Trophoblast cell (in vitro differentiated cells and primary cell): Measurements from ENCODE around the gene MTCH2.
A peak's percentile ranks its signal among the peaks of the same experiment; 100 is the strongest.

Experiments used
- DNase-seq, 2 donors: peaks; one replicate each; pipeline ENCODE4 v3.0.0-alpha.2; 2016
- H2AFZ ChIP-seq: 2 replicates; pipeline ENCODE4 v1.6.1; 2013; ENCODE audit warnings: low read length, moderate library complexity, mild to moderate bottlenecking; ENCODE audit not compliant: insufficient read depth, poor library complexity
- H2AK5ac ChIP-seq: 2 replicates; pipeline ENCODE4 v1.6.1; 2013; ENCODE audit warnings: mild to moderate bottlenecking, low read length
- H2BK120ac ChIP-seq: 2 replicates; pipeline ENCODE4 v1.6.1; 2013; ENCODE audit warnings: low read length, mild to moderate bottlenecking, moderate library complexity; ENCODE audit not compliant: insufficient read depth, poor library complexity
- H2BK12ac ChIP-seq: 2 replicates; pipeline ENCODE4 v1.6.1; 2013; ENCODE audit warnings: mild to moderate bottlenecking, low read length, moderate library complexity
- H2BK5ac ChIP-seq: 2 replicates; pipeline ENCODE4 v1.6.1; 2013; ENCODE audit warnings: low read length, low read depth, moderate library complexity, mild to moderate bottlenecking; ENCODE audit not compliant: poor library complexity
- H3K14ac ChIP-seq: 2 replicates; pipeline ENCODE4 v1.6.1; 2013; ENCODE audit warnings: mild to moderate bottlenecking, low read length
- H3K18ac ChIP-seq: 2 replicates; pipeline ENCODE4 v1.6.1; 2013; ENCODE audit warnings: mild to moderate bottlenecking, low read length
- H3K23ac ChIP-seq: 2 replicates; pipeline ENCODE4 v1.6.1; 2013; ENCODE audit warnings: low read length
- H3K27ac ChIP-seq: 2 replicates; pipeline ENCODE4 v1.5.1; 2013; ENCODE audit warnings: low read depth, mild to moderate bottlenecking, inconsistent platforms, low read length, moderate library complexity
- H3K27me3 ChIP-seq: 2 replicates; pipeline ENCODE4 v1.6.1; 2013; ENCODE audit warnings: inconsistent platforms, mild to moderate bottlenecking, low read length, moderate library complexity; ENCODE audit not compliant: insufficient read depth
- H3K36me3 ChIP-seq, 2 experiments: 1 replicate in 1 of 2; 2 replicates in 1 of 2; pipeline ENCODE4 v1.6.1; 2013; ENCODE audit warnings: low read length in 2 of 2, mild to moderate bottlenecking in 2 of 2, moderate library complexity in 1 of 2; ENCODE audit not compliant: insufficient read depth in 2 of 2, control insufficient read depth in 1 of 2
- H3K4ac ChIP-seq: 2 replicates; pipeline ENCODE4 v1.6.1; 2013; ENCODE audit warnings: low read depth, mild to moderate bottlenecking, low read length, moderate library complexity
- H3K4me1 ChIP-seq, 2 experiments: 1 replicate in 1 of 2; 2 replicates in 1 of 2; pipeline ENCODE4 v1.6.1; 2013; ENCODE audit warnings: low read length in 2 of 2, mild to moderate bottlenecking in 2 of 2, moderate library complexity in 1 of 2; ENCODE audit not compliant: insufficient read depth in 2 of 2, control insufficient read depth in 1 of 2
- H3K4me2 ChIP-seq: 2 replicates; pipeline ENCODE4 v1.6.1; 2013; ENCODE audit warnings: inconsistent platforms, mild to moderate bottlenecking, low read length, moderate library complexity
- H3K4me3 ChIP-seq: 2 replicates; pipeline ENCODE4 v1.5.1; 2013; ENCODE audit warnings: mild to moderate bottlenecking, low read depth, low read length, inconsistent platforms
- H3K79me1 ChIP-seq: one replicate; pipeline ENCODE4 v1.6.1; 2013; ENCODE audit warnings: low read length
- H3K79me2 ChIP-seq: 2 replicates; pipeline ENCODE4 v1.6.1; 2013; ENCODE audit warnings: low read length, mild to moderate bottlenecking; ENCODE audit not compliant: control insufficient read depth, insufficient read depth, poor library complexity
- H3K9ac ChIP-seq: 2 replicates; pipeline ENCODE4 v1.6.1; 2013; ENCODE audit warnings: mild to moderate bottlenecking, low read length
- H3K9me3 ChIP-seq: 2 replicates; pipeline ENCODE4 v1.6.1; 2013; ENCODE audit warnings: low read depth, mild to moderate bottlenecking, control low read depth, inconsistent platforms, low read length; ENCODE audit not compliant: insufficient read depth
- H4K12ac ChIP-seq: 2 replicates; pipeline ENCODE4 v1.6.1; 2013; ENCODE audit warnings: low read depth, mild to moderate bottlenecking, low read length, moderate library complexity
- H4K8ac ChIP-seq: 2 replicates; pipeline ENCODE4 v1.6.1; 2013; ENCODE audit warnings: low read depth, mild to moderate bottlenecking, low read length, moderate library complexity
- H4K91ac ChIP-seq: one replicate; pipeline ENCODE4 v1.6.1; 2013; ENCODE audit warnings: low read depth, mild to moderate bottlenecking, low read length, moderate library complexity
- WGBS: extraction: QIAGEN DNeasy Blood & Tissue Kit; methylation state at CpG from one replicate; pipeline ENCODE4 v1.1.7; 2013; ENCODE audit warnings: missing lambda C conversion rate; ENCODE audit not compliant: insufficient read length, insufficient coverage; ENCODE audit errors: extremely low coverage; 5-methylcytosine and 5-hydroxymethylcytosine counted together

MTCH2 gene

GRCh38 chr11:47609675-47610074 is 32.7 kb downstream of the MTCH2 start:
- Histone ChIP-seq H3K4ac (no peak overlapping the region), H3K79me2 (no peaks in the 10 kb centered on the region), H2AK5ac (no peak overlapping the region), H3K23ac (no peak overlapping the region), H4K8ac (no peak overlapping the region), H3K4me1 (peaks cover 3 to 11% of the 10 kb centered on the region in 2 experiments), H2BK5ac (no peak overlapping the region), H3K27ac (no peak overlapping the region), H3K4me3 (no peak overlapping the region), H4K12ac (no peak overlapping the region), H4K91ac (no peak overlapping the region), H2BK12ac (no peak overlapping the region), H2AFZ (no peak overlapping the region), H3K36me3 (peaks cover 1 to 2% of the 10 kb centered on the region in 2 experiments), H3K9ac (no peak overlapping the region), H3K14ac (no peak overlapping the region), H3K27me3 (no peaks in the 10 kb centered on the region), H3K4me2 (no peak overlapping the region), H3K9me3 (no peaks in the 10 kb centered on the region), H2BK120ac (no peak overlapping the region), H3K79me1 (no peaks in the 10 kb centered on the region), H3K18ac (no peak overlapping the region)
- WGBS = no CpG with 5 or more reads among the region's 3 CpGs
- no peak for DNase-seq

- Histone ChIP-seq H4K8ac (no peak overlapping the region), H3K18ac (no peak overlapping the region), H2AFZ (no peak overlapping the region), H3K23ac (no peak overlapping the region), H3K27ac (no peak overlapping the region), H4K91ac (no peak overlapping the region), H2BK5ac (no peak overlapping the region), H3K27me3 (no peaks in the 10 kb centered on the region), H2BK12ac (no peak overlapping the region), H3K4me1 (peaks cover 3 to 11% of the 10 kb centered on the region in 2 experiments), H3K79me1 (no peaks in the 10 kb centered on the region), H2BK120ac (no peak overlapping the region), H3K14ac (no peak overlapping the region), H3K36me3 (peaks cover 0 to 2% of the 10 kb centered on the region in 2 experiments), H3K4me2 (no peak overlapping the region), H2AK5ac (no peak overlapping the region), H3K9me3 (no peaks in the 10 kb centered on the region), H4K12ac (no peak overlapping the region), H3K79me2 (no peaks in the 10 kb centered on the region), H3K4me3 (no peak overlapping the region), H3K9ac (no peak overlapping the region), H3K4ac (no peak overlapping the region)
- DNase-seq = no peak
- WGBS = no CpG with 5 or more reads among the region's 7 CpGs
These were observed 35.0 kb downstream of the MTCH2 start for GRCh38 chr11:47607380-47607779.

GRCh38 chr11:47606731-47607130 is 35.6 kb downstream of the MTCH2 start:
- no peak overlapping the region for H2AK5ac ChIP-seq
- no peak overlapping the region for H4K12ac ChIP-seq
- peak overlapping the region; percentile 46 for H3K27ac ChIP-seq
- no CpG with 5 or more reads among the region's 5 CpGs for WGBS
- no peak overlapping the region for H2AFZ ChIP-seq
- peaks cover 0 to 2% of the 10 kb centered on the region in 2 experiments for H3K36me3 ChIP-seq
- H2BK120ac ChIP-seq = no peak overlapping the region
- peaks cover 3 to 11% of the 10 kb centered on the region in 2 experiments for H3K4me1 ChIP-seq
- H2BK12ac ChIP-seq = no peak overlapping the region
- no peak overlapping the region for H3K9ac ChIP-seq
- no peak for DNase-seq
- H3K79me2 ChIP-seq = no peaks in the 10 kb centered on the region
- H3K79me1 ChIP-seq = no peaks in the 10 kb centered on the region
- no peak overlapping the region for H4K8ac ChIP-seq
- no peak overlapping the region for H4K91ac ChIP-seq
- no peaks in the 10 kb centered on the region for H3K27me3 ChIP-seq
- no peak overlapping the region for H3K14ac ChIP-seq
- H3K4me2 ChIP-seq = no peak overlapping the region
- no peak overlapping the region for H2BK5ac ChIP-seq
- no peak overlapping the region for H3K4ac ChIP-seq
- no peak overlapping the region for H3K23ac ChIP-seq
- H3K9me3 ChIP-seq = no peaks in the 10 kb centered on the region
- no peak overlapping the region for H3K18ac ChIP-seq
- no peak overlapping the region for H3K4me3 ChIP-seq

GRCh38 chr11:47605921-47606320 is 36.4 kb downstream of the MTCH2 start:
- Histone ChIP-seq H3K9me3 (no peaks in the 10 kb centered on the region), H2BK5ac (no peak overlapping the region), H3K79me1 (no peaks in the 10 kb centered on the region), H3K23ac (no peak overlapping the region), H3K14ac (no peak overlapping the region), H3K4me3 (no peak overlapping the region), H4K12ac (no peak overlapping the region), H3K9ac (no peak overlapping the region), H3K4me1 (peaks cover 3 to 11% of the 10 kb centered on the region in 2 experiments), H3K4me2 (no peak overlapping the region), H3K36me3 (no peaks in the 10 kb centered on the region), H4K91ac (no peak overlapping the region), H2AK5ac (no peak overlapping the region), H2AFZ (no peak overlapping the region), H2BK12ac (no peak overlapping the region), H3K79me2 (no peaks in the 10 kb centered on the region), H3K18ac (no peak overlapping the region), H2BK120ac (no peak overlapping the region), H3K27me3 (no peaks in the 10 kb centered on the region), H3K4ac (no peak overlapping the region), H3K27ac (no peak overlapping the region), H4K8ac (no peak overlapping the region)
- DNase-seq = no peak
- no CpG with 5 or more reads among the region's 3 CpGs for WGBS
